Caco-2 (cell line): ENCODE results near the gene SIRT1. TPM values are rescaled to one million over a fixed set of nuclear protein-coding genes. Genes with fewer than 3 reads are reported as not detected.

Source experiments
- BruUV-seq: library from RNA; stranded (reverse); fragments of 400-500 nt; replicated peaks from 2 replicates; lab custom pipeline; 2021; lab: Mats Ljungman, UMichigan
- CTCF ChIA-PET: fragments of 300-600 bp; sonication (Branson Sonifier 250); formaldehyde crosslinking; loops from one replicate; lab custom pipeline; 2022; ENCODE audit warnings: antibody characterized with exemption; lab: Charles Lee
- POLR2A ChIA-PET: fragments of 300-600 bp; sonication (Branson Sonifier 250); formaldehyde crosslinking; loops from one replicate; lab custom pipeline; 2022; ENCODE audit warnings: antibody characterized with exemption; lab: Charles Lee
- DNase-seq, 2 experiments: peaks; one replicate each; pipeline versions ENCODE4 v3.0.0 to v3.0.0-alpha.2; 2020 to 2022
- H3K27me3 ChIP-seq: replicated peaks from 2 replicates; pipeline ENCODE4 v1.6.0; 2011; ENCODE audit warnings: low read length; ENCODE audit not compliant: control insufficient read depth, insufficient read depth
- H3K36me3 ChIP-seq: 2 replicates; pipeline ENCODE4 v1.5.1; 2011; ENCODE audit warnings: low read length; ENCODE audit not compliant: control insufficient read depth, insufficient read depth
- H3K4me1 ChIP-seq: fragments of 250-450 bp; sonication (Bioruptor Pico); 2 replicates; pipeline ENCODE4 v1.5.1; 2020; ENCODE audit warnings: mild to moderate bottlenecking
- H3K4me3 ChIP-seq: 2 replicates; pipeline ENCODE4 v1.5.1; 2011; ENCODE audit warnings: low read depth, mild to moderate bottlenecking, control low read depth, low read length
- H3K9me3 ChIP-seq: fragments of 250-450 bp; sonication (Bioruptor Pico); 2 replicates; pipeline ENCODE4 v1.5.1; 2020; ENCODE audit warnings: mild to moderate bottlenecking, moderate library complexity
- H3K27ac Mint-ChIP-seq: one replicate; pipeline ENCODE4 v1.8.0; 2022; ENCODE audit warnings: mixed read lengths; ENCODE audit not compliant: unreplicated experiment
- H3K27me3 Mint-ChIP-seq: one replicate; pipeline ENCODE4 v1.8.0; 2022; ENCODE audit warnings: mixed read lengths; ENCODE audit not compliant: insufficient read depth, unreplicated experiment
- H3K36me3 Mint-ChIP-seq: one replicate; pipeline ENCODE4 v1.8.0; 2022; ENCODE audit warnings: mild to moderate bottlenecking, mixed read lengths; ENCODE audit not compliant: insufficient read depth, unreplicated experiment
- H3K4me1 Mint-ChIP-seq: one replicate; pipeline ENCODE4 v1.8.0; 2022; ENCODE audit warnings: low read depth, mixed read lengths; ENCODE audit not compliant: unreplicated experiment
- H3K4me3 Mint-ChIP-seq: one replicate; pipeline ENCODE4 v1.8.0; 2022; ENCODE audit warnings: mild to moderate bottlenecking, moderate library complexity, mixed read lengths; ENCODE audit not compliant: unreplicated experiment
- H3K9me3 Mint-ChIP-seq: one replicate; pipeline ENCODE4 v1.8.0; 2022; ENCODE audit warnings: mixed read lengths; ENCODE audit not compliant: unreplicated experiment
- intact Hi-C: fragments of 100-400 bp; cut with micrococcal nuclease; formaldehyde crosslinking; loops from one replicate; pipeline ENCODE4 v1.10.0; 2022; ENCODE audit not compliant: unreplicated experiment
- total RNA-seq: library from RNA; stranded (reverse); gene quantifications from 2 replicates; pipeline ENCODE4 v1.2.3, GENCODE V29; 2022
- TF ChIP-seq, protein P1 (sequence below), 2 experiments: fragments of 200-600 bp in 1 of 2; IDR thresholded peaks; 1 replicate in 1 of 2; 2 replicates in 1 of 2; pipeline versions ENCODE4 v1.5.1 to v1.8.0; 2011 to 2022; ENCODE audit warnings: antibody characterized with exemption in 1 of 2, control low read depth in 1 of 2, inconsistent platforms in 1 of 2, low read depth in 1 of 2, low read length in 1 of 2, mild to moderate bottlenecking in 1 of 2, moderate library complexity in 1 of 2; ENCODE audit not compliant: insufficient read depth in 1 of 2, severe bottlenecking in 1 of 2, unreplicated experiment in 1 of 2

Gene SIRT1
- total RNA-seq, 1 experiment from 2014 or later: 43.1 TPM

DNA sequence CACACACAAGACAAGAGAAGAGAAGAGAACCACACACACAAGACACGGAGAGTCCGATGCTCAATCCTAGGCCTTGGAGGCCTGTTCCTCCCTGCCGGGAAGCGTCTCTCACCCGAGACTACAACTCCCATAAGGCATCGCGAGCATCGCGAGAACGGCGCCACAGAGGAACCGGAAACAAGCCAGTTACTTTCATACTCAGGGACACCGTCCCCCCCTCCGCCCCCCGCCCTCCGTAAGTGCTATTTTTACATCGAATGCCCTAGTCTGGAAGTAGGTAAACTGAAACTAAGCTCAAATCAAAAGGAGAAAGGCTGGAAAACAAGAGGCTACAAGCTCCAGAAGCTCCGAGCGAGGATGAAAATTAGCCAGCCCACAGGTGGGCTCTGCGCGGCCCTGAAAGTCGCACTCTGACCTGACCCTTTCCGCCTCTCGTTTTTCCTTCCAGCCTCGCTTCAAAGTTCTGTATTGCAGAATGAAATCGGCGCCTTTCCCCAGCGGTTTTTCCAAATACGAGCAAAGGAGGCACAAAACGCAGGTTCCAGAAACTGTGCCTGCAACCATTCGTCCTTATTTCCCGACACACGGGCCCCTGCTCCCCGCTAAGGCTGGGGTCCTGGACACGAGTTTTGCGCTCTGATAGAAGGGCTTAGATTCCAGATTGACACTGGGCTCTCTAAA, 35.0 kb upstream of the SIRT1 start:
- DNase-seq: peak; percentile 98
- no peaks in the 10 kb centered on the region for H3K27me3 ChIP-seq
- H3K36me3 ChIP-seq: no peaks in the 10 kb centered on the region
- peaks cover 7% of the 10 kb centered on the region for H3K36me3 Mint-ChIP-seq
- no peaks in the 10 kb centered on the region for H3K4me1 ChIP-seq
- ChIA-PET POLR2A (interaction anchor here (0.6 to 1.2 kb wide), 6 partner anchors 19 to 483 kb away, joined by 3 to 7 read pairs (median 6); partner anchors contain the start of gene HNRNPH3), CTCF (no interaction called here)
- H3K27ac Mint-ChIP-seq: peak overlapping the region; percentile 95
- no peaks in the 10 kb centered on the region for H3K27me3 Mint-ChIP-seq
- intact Hi-C loops: loop anchor here (1.0 to 10.0 kb wide), 4 partner anchors 46 to 485 kb away; partner anchors contain the start of genes HNRNPH3 and PBLD
- peaks cover 6% of the 10 kb centered on the region for H3K4me1 Mint-ChIP-seq
- no peaks in the 10 kb centered on the region for H3K9me3 Mint-ChIP-seq
- TF ChIP-seq, protein P1, sequence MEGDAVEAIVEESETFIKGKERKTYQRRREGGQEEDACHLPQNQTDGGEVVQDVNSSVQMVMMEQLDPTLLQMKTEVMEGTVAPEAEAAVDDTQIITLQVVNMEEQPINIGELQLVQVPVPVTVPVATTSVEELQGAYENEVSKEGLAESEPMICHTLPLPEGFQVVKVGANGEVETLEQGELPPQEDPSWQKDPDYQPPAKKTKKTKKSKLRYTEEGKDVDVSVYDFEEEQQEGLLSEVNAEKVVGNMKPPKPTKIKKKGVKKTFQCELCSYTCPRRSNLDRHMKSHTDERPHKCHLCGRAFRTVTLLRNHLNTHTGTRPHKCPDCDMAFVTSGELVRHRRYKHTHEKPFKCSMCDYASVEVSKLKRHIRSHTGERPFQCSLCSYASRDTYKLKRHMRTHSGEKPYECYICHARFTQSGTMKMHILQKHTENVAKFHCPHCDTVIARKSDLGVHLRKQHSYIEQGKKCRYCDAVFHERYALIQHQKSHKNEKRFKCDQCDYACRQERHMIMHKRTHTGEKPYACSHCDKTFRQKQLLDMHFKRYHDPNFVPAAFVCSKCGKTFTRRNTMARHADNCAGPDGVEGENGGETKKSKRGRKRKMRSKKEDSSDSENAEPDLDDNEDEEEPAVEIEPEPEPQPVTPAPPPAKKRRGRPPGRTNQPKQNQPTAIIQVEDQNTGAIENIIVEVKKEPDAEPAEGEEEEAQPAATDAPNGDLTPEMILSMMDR (IDR thresholded peaks at IDR 0.05; ENCODE audit: insufficient read depth in 1 of 2, low read depth in 1 of 2, low read length in 1 of 2, severe bottlenecking in 1 of 2, unreplicated experiment in 1 of 2): no peak
- H3K4me3 Mint-ChIP-seq: peak overlapping the region; percentile 94
- peak overlapping the region; percentile 51 for H3K4me3 ChIP-seq
- TSS peak; percentile 98 for BruUV-seq
- no peaks in the 10 kb centered on the region for H3K9me3 ChIP-seq

DNA sequence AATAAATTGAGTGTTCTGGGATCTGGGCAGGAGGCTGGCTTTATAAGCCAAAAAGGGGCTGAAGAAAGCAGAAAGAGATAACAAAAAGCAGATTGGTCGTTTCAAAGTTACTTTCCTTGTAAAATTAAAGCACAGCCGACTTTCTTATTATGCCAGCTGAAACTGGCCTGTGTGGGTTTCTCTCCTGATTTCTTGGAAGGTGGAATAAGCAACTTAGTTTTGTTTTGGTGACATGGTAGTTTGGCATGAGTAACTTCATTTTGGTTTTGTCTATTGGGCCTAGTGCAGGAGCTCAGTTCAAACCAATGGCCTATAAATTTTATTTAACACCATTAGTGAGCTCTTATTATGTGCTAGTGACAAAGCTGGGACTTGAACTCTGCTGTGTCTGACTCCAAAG, 33.3 kb upstream of the SIRT1 start:
- Histone ChIP-seq H3K9me3 (no peaks in the 10 kb centered on the region), H3K36me3 (no peaks in the 10 kb centered on the region), H3K27me3 (no peaks in the 10 kb centered on the region), H3K4me3 (no peak overlapping the region), H3K4me1 (no peaks in the 10 kb centered on the region)
- peaks cover 7% of the 10 kb centered on the region for H3K36me3 Mint-ChIP-seq
- H3K9me3 Mint-ChIP-seq: no peaks in the 10 kb centered on the region
- H3K27me3 Mint-ChIP-seq: no peaks in the 10 kb centered on the region
- CTCF ChIA-PET: interaction anchor here (0.6 kb wide), 1 partner anchor 362 kb away, joined by 7 read pairs; no protein-coding TSS in a partner anchor
- H3K27ac Mint-ChIP-seq: no peak overlapping the region
- DNase-seq: no peak
- peaks cover 20% of the 10 kb centered on the region for H3K4me1 Mint-ChIP-seq
- TF ChIP-seq, protein P1 (IDR thresholded peaks at IDR 0.05; ENCODE audit: insufficient read depth in 1 of 2, low read depth in 1 of 2, low read length in 1 of 2, severe bottlenecking in 1 of 2, unreplicated experiment in 1 of 2): no peak
- intact Hi-C loops: loop anchor here (10.0 kb wide), 1 partner anchor 484 kb away; the partner anchor contains the start of genes HNRNPH3 and PBLD
- no TSS peak for BruUV-seq
- POLR2A ChIA-PET: no interaction called here
- no peak overlapping the region for H3K4me3 Mint-ChIP-seq

DNA sequence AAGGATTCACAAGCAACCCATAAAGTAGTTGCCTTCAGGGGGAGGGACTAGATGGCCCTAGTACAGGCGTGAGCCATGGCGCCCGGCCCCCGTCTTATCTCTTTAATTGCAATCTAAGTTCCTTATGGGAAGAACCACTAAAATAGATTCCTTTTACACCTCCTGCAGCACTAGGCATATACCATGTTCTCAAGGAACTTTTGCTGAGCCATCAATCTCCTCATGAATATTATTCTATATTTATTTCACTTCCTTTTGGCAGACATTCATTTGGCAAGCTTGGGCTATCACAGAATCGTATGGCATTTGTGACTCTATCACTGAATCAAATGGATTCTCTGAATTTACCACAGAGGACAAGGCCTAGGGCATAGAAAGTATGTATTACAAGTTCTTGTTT, 31.7 kb upstream of the SIRT1 start:
- ChIA-PET POLR2A (no interaction called here), CTCF (interaction anchor here (0.9 kb wide), 1 partner anchor 32 kb away, joined by 3 read pairs; no protein-coding TSS in a partner anchor)
- H3K9me3 Mint-ChIP-seq: no peaks in the 10 kb centered on the region
- no peak for DNase-seq
- H3K4me3 Mint-ChIP-seq: no peak overlapping the region
- H3K27me3 Mint-ChIP-seq: no peaks in the 10 kb centered on the region
- Histone ChIP-seq H3K27me3 (no peaks in the 10 kb centered on the region), H3K4me1 (no peaks in the 10 kb centered on the region), H3K4me3 (no peak overlapping the region), H3K36me3 (no peaks in the 10 kb centered on the region), H3K9me3 (no peaks in the 10 kb centered on the region)
- TF ChIP-seq, protein P1 (IDR thresholded peaks at IDR 0.05; ENCODE audit: insufficient read depth in 1 of 2, low read depth in 1 of 2, low read length in 1 of 2, severe bottlenecking in 1 of 2, unreplicated experiment in 1 of 2): no peak
- no TSS peak for BruUV-seq
- intact Hi-C loops: loop anchor here (10.0 kb wide), 1 partner anchor 482 kb away; the partner anchor contains the start of genes HNRNPH3 and PBLD
- H3K36me3 Mint-ChIP-seq: peaks cover 7% of the 10 kb centered on the region
- H3K27ac Mint-ChIP-seq: no peak overlapping the region
- H3K4me1 Mint-ChIP-seq: peaks cover 21% of the 10 kb centered on the region
